ENCODE data around the gene ADAMTS9.

Gene ADAMTS9

GRCh38 chr3:64514889-64515288 is 172.9 kb downstream of the ADAMTS9 start:
- H2AFZ ChIP-seq (ENCODE audit: low read depth, low read length, severe bottlenecking), result no peak overlapping the region
- no peaks in the 10 kb centered on the region for H3K9me2 ChIP-seq (replicated peaks; ENCODE audit: insufficient read depth, low read length)
- H3F3A ChIP-seq (ENCODE audit: insufficient read depth), result no peaks in the 10 kb centered on the region
- no peak overlapping the region for H3K4me3 ChIP-seq (ENCODE audit: insufficient read depth, low read length, poor library complexity, severe bottlenecking)
- H3K9ac ChIP-seq (ENCODE audit: low read length), result no peak overlapping the region
- no peaks in the 10 kb centered on the region for H3K9me3 ChIP-seq (ENCODE audit: insufficient read depth, low read length)
- no peaks in the 10 kb centered on the region for H4K20me1 ChIP-seq (ENCODE audit: low read depth, low read length)
- H3K36me3 ChIP-seq (ENCODE audit: low read length), result no peaks in the 10 kb centered on the region
- H3K4me2 ChIP-seq (ENCODE audit: low read depth, low read length, poor library complexity, severe bottlenecking), result no peak overlapping the region
- no peaks in the 10 kb centered on the region for H3K79me2 ChIP-seq (ENCODE audit: insufficient read depth, low read length)
- no peak overlapping the region for H3K27ac ChIP-seq (ENCODE audit: low read depth, low read length)
- no peak for TF ChIP-seq EZH2phosphoT487 (conservative IDR thresholded peaks at IDR 0.05; ENCODE audit: low read length)
- no peak for TF ChIP-seq CTCF (IDR thresholded peaks at IDR 0.05; ENCODE audit: insufficient read depth, low read length, poor library complexity, severe bottlenecking)
- H3K27me3 ChIP-seq (ENCODE audit: low read length), result no peaks in the 10 kb centered on the region

GRCh38 chr3:64509206-64509605 is 178.6 kb downstream of the ADAMTS9 start:
- H3F3A ChIP-seq (ENCODE audit: insufficient read depth), result no peaks in the 10 kb centered on the region
- H2AFZ ChIP-seq (ENCODE audit: low read depth, low read length, severe bottlenecking), result no peak overlapping the region
- H3K27ac ChIP-seq (ENCODE audit: low read depth, low read length), result no peak overlapping the region
- no peaks in the 10 kb centered on the region for H3K79me2 ChIP-seq (ENCODE audit: insufficient read depth, low read length)
- no peaks in the 10 kb centered on the region for H4K20me1 ChIP-seq (ENCODE audit: low read depth, low read length)
- no peak overlapping the region for H3K9ac ChIP-seq (ENCODE audit: low read length)
- TF ChIP-seq CTCF (IDR thresholded peaks at IDR 0.05; ENCODE audit: insufficient read depth, low read length, poor library complexity, severe bottlenecking) (no peak), EZH2phosphoT487 (conservative IDR thresholded peaks at IDR 0.05; ENCODE audit: low read length) (no peak)
- no peaks in the 10 kb centered on the region for H3K36me3 ChIP-seq (ENCODE audit: low read length)
- H3K27me3 ChIP-seq (ENCODE audit: low read length), result no peaks in the 10 kb centered on the region
- H3K4me2 ChIP-seq (ENCODE audit: low read depth, low read length, poor library complexity, severe bottlenecking), result no peak overlapping the region
- H3K9me2 ChIP-seq (replicated peaks; ENCODE audit: insufficient read depth, low read length), result no peaks in the 10 kb centered on the region
- H3K4me3 ChIP-seq (ENCODE audit: insufficient read depth, low read length, poor library complexity, severe bottlenecking), result no peak overlapping the region
- no peaks in the 10 kb centered on the region for H3K9me3 ChIP-seq (ENCODE audit: insufficient read depth, low read length)

- Histone ChIP-seq H3F3A (ENCODE audit: insufficient read depth) (no peaks in the 10 kb centered on the region), H3K79me2 (ENCODE audit: insufficient read depth, low read length) (no peaks in the 10 kb centered on the region), H3K9ac (ENCODE audit: low read length) (no peak overlapping the region), H3K9me3 (ENCODE audit: insufficient read depth, low read length) (no peaks in the 10 kb centered on the region), H3K4me3 (ENCODE audit: insufficient read depth, low read length, poor library complexity, severe bottlenecking) (no peak overlapping the region), H3K4me2 (ENCODE audit: low read depth, low read length, poor library complexity, severe bottlenecking) (no peak overlapping the region), H4K20me1 (ENCODE audit: low read depth, low read length) (no peaks in the 10 kb centered on the region), H3K27me3 (ENCODE audit: low read length) (no peaks in the 10 kb centered on the region), H2AFZ (ENCODE audit: low read depth, low read length, severe bottlenecking) (no peak overlapping the region), H3K27ac (ENCODE audit: low read depth, low read length) (no peak overlapping the region), H3K9me2 (replicated peaks; ENCODE audit: insufficient read depth, low read length) (no peaks in the 10 kb centered on the region), H3K36me3 (ENCODE audit: low read length) (no peaks in the 10 kb centered on the region)
- TF ChIP-seq CTCF (IDR thresholded peaks at IDR 0.05; ENCODE audit: insufficient read depth, low read length, poor library complexity, severe bottlenecking) (no peak), EZH2phosphoT487 (conservative IDR thresholded peaks at IDR 0.05; ENCODE audit: low read length) (no peak)
Measured at GRCh38 chr3:64508140-64508539, 179.7 kb downstream of the ADAMTS9 start.

Data from SU-DHL-6 (cell line).